GM19452 (cell line): ENCODE measurements around the gene GOLGA7B.

Experiments used
- ATAC-seq: cut with Tn5 transposase; IDR thresholded peaks from one replicate; pipeline ENCODE4 v1.9.1; 2021; ENCODE audit not compliant: unreplicated experiment

Gene GOLGA7B

GRCh38 chr10:97919012-97919411, 69.4 kb downstream of the GOLGA7B start:
- ATAC-seq, result no peak

- ATAC-seq, result no peak
These were observed 71.2 kb downstream of the GOLGA7B start for GRCh38 chr10:97920865-97921264.
